HG03354 (cell line): Measurements from ENCODE around the gene MFSD2B.

Source experiments
- ATAC-seq: cut with Tn5 transposase; IDR thresholded peaks from one replicate; pipeline ENCODE4 v1.9.1; 2021; ENCODE audit warnings: mild to moderate bottlenecking; ENCODE audit not compliant: unreplicated experiment, poor library complexity, severe bottlenecking

MFSD2B gene

DNA sequence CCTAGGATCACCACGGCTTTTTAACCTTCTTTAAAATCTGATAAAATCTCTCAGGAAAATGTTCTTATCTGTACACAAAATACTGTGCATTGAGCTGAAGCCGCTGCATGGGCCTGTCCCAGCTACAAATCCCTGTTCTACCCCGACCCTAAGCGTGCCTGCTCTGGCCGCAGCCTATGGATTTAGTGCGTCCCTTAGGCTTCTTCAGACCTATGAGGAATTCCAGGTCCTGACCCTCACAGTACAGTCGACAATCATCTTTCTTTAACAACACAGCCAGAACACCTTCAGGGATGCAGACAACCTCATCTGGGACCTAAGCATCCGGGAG lies 37.8 kb downstream of the MFSD2B start:
- ATAC-seq = no peak

DNA sequence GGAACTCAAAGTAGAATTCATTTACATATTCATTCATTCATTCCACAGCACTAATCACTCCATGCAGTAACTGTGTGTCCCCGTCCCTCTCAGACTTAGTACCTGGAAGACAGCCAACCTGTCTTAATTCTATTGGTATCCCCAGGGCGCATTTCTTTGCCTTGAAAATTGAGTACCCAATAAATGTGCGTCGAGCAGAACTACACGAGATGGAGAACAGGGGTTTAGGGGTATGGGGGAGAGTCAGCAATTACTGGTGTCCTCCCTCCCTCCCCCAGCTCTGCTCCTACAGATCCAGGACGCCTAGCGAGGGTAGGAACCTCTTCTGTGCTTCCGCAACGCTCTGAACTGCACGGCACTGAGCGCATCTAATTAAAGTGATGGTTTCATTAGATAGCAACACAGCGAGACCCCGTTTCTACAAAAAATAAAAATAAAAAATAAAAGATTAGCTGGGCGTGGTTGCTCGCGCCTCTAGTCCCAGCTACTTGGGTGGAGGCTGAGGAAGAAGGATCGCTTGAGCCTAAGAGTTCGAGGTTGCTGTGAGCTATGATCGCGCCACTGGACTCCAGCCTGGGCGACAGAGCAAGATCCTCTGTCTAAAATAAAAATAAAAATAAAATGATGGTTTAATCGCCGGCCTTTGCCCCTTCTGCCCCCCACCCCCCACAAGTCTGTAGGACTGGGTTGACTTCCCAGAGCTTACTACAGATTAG lies 39.0 kb downstream of the MFSD2B start:
- ATAC-seq = no peak

DNA sequence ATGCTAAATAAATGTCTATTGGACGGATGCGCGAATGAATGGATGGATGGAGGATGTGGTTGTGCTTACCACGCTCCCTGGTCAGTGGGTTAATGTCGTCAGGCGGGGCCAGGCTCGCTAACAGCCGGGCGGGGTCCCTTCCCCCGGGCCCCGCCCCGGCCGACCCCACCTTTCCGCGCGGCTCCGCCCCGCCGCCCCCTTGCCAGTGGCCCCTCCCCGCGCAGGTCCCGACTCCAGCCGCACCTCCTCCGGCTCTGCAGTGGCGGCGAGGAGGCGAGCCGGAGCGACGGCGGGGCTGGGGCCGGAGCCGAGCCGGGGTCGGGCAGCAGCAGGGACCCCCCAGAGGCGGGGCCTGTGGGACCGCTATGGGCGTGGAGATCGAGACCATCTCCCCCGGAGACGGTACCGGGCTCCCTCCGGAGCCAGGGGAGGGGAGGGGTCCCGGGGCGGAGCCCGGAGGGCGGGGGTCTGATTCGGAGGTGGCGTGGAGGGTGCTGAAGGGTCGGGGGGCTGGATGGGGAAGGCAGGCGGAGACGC lies 39.7 kb downstream of the MFSD2B start, which contains the start of gene FKBP1B:
Gene FKBP1B, plus strand, starts transcription at position 257 of the 537 bp plus-strand sequence. Its CDS starts 109 bp downstream, at position 366.
- peak; percentile 18 for ATAC-seq

DNA sequence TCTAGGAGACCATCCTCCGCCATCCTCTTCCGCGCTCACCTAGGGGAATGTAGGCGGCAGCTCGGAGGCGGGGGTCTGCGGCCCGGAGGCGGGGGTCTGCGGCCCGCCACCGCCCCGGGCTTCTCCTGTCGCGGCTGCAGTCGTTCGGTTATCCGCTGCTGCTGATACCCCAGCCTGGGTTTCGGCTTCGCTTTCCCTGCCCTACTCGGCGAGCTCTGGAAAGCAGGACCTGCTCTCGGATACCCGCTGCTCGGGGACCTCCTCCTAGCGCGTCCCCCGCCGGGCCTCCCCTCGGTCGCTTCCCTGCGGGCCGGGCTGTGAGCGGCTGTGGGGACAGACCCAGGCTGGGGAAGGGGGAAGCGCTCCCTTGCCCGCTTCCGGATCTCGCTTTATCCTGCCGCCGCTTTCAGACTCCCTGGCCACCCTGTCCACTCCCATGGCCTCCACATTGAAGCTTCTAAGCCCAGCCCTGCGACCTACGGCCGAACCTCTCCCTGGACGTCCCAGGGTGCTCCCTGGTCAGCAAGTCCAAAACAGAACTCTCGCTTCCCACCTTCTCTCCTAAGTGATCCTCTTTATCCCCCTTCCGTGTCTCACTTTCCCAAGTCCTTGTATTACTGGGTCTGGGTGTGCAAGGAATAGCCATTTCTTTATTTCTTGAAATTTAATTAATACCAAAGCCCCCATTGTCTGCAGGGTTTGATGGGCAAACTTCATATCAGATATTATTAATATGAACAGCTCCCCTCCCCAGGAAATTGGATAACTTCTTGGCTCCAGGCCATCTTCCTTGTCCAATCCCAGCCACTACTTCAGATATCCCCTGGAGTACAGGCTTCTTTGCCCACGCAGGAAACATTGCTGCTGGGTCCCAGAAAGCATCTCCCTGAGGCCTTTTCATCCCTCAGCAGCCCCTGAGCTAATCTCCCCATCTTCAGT lies 40.4 kb downstream of the MFSD2B start:
- no peak for ATAC-seq

DNA sequence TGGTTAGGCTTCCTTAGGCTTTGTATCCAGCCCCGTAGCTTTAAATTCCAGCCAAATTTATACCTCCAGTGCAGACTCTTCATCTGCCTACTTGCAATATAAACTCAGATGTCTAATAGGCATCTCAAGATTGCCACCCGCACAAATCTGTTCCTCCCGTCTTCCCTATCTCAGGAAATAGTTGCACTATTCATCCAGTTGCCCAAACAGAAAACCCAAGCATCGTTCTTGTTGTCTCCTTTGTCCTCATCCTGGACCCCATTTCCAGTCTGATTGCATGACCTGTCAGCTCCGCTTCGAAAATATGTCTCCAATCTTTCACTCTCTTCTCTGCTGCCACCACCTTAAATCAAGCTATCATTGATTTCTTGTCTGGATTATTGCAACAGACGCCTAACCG lies 41.9 kb downstream of the MFSD2B start:
- ATAC-seq = no peak

DNA sequence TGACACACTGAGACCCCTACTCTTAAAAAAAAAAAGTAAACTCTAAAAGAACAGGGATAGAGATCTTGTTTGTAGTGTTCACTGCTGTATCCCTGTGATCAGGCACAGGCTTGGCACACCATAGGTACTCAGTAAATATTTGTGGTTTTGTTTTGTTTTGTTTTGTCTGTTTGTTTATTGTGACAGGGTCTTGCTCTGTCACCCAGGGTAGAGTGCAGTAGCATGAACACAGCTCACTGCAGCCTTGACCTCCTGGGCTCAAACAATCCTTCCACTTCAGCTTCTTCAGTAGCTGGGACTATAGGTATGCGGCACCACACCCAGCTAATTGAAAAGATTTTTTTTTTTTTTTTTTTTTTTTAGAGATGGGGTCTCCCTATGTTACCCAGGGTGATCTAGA lies 43.1 kb downstream of the MFSD2B start:
- no peak for ATAC-seq

DNA sequence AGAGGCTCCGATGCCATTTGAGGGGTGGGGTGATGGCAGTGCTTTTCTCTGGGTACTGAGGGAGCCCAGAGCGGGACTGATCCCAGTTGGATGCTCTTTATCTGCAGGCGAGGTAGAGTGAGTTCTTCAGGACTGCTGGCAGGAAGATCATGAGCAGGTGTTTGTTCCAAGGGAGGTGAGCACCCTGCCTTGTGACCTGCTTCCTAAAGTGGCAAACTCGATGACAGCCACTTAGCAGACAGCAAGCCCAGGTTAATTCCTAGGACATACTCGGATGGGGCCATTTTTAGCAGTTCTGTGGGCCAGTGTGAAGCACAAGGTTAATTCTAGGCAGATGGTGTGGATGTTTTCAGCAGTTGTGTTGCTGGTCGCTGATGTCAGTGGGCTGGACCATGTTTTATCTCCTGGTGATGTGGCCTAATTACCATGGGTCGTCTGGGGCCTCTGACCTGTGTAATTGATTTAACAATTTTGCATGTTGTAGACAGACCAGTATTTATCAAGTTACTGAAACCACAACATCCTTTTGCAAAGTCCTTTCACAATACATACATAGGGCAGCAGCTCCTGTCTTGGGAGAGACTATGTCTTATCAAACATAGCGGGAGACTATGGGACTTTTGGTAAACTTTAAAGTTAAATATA lies 44.6 kb downstream of the MFSD2B start:
- no peak for ATAC-seq

DNA sequence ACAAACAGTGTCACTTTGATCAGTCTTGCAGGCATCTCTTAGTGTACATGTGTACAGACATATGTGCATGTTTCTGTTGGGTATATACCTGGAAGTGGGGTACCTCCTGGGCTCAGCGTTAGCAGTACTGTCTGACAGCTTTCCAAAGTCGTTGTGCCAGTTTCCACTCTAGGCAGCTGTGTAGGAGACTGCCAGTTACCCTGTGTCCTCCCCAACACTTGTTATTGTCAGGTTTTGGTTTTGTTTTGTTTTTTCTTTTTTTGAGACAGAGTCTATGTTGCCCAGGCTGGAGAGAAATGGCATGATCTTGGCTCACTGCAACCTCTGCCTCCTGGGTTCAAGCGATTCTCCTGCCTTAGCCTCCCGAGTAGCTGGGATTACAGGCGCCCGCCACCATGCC lies 45.9 kb downstream of the MFSD2B start:
- ATAC-seq = no peak

DNA sequence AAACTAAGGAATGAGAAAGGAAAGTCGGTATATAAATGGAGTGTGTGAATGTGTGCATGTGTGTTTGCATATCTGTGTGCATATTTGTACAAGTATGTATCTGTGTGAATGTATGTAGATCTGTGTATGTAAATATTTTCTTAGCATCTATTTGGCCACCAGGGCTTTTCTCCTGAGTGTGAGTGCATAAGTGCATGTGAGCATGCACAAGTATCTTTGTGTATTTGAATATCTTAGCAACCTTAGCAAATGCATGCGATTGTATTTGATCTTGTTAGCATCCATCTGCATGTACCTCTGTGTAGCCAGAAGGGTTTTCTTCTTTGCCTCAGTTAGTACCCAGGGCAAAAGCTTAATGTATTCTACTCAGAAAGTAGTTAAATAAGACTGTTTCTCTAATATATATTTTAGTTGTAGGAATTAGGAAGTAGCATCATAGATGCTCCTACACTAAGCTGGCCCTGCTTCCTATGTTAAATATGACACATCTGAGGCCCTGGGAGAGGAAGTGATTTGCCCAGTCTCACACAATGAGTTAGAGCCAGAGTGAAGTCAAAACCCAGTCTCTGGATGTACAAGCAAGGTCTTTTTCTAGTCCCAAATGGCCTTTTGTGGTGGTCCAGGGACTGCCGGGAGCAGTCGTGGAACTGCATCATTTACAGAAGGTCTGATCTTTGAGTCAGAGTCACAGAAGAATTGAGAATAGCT lies 48.8 kb downstream of the MFSD2B start:
- ATAC-seq = no peak

DNA sequence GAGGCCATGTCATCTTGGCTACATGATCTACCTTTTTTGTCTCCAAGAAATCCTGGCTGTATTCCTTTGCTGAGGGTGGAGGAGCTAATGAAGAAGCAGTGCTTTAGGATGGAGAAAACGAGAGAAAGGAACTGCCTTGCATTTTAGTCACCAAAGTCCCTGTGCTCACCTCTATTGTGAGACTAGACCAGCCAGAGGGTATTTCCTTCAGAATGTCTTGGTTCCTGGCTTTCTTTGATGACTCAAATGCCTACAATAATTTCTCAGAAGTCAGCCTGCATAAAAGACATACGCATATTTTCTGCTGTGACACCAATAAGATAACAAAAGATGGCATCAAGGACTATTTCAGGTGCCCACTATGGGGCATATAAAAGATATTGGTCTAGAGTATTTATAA lies 55.5 kb downstream of the MFSD2B start:
- no peak for ATAC-seq

DNA sequence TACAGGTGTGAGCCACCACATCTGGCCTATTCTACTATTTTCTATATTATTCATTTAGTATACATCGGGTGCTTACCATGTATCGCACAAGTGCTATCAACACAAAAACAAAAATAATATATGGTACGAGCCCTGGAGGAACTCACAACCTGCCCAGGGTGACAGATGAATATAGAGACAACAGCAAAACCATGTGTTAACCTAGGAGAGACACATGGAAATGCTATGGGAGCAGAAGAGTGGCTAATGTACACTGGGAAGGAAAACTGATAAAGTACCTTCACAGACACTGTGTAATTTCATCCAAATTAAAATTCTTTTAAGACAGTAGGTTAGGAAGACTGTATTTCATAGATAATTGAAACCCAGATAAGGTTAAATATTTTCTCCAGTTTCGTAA lies 62.4 kb downstream of the MFSD2B start:
- ATAC-seq = no peak

DNA sequence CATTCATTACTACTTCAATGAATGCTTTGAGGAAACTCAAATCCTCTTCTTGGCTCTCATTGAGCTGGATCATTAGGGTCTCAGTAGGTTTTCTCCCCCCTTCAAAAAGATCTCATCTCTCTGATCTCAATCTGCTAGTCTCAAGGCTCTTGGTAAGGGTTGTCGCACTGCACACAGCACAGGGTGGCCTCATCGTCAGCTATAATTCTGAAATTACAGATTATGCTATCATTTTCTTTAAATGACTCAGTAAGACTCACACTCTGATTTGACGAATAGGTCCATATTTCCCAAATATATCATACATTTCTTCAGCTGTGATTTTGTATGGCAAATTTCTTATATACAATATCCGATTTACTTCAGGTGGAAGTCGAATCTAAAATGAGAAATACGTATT lies 63.9 kb downstream of the MFSD2B start:
- ATAC-seq = no peak

DNA sequence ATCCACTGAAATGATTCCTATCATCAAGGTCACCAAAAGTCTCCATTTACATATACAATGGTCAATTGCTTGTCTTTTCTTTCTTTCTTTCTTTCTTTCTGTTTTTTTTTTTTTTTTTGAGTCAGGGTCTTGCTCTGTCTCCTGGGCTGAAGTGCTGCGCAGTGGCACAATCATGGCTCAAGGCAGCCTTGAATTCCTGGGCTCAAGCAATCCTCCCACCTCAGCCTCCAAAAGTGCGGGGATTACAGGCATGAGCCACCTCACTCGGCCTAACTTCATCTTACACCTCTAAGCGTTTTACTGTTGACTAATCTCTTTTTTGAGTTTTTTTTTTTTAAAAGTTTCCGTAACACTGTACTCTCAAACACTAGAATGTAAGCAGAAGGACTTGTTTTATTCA lies 65.4 kb downstream of the MFSD2B start:
- ATAC-seq = no peak
